Activated T-cell treated with anti-CD3 and anti-CD28 coated beads for 1 hour (primary cell): Measurements from ENCODE around the gene CRYZL1.

Experiments
- DNase-seq: peaks from one replicate; pipeline ENCODE4 v3.0.0-alpha.2; 2020; ENCODE audit warnings: low read depth

The CRYZL1 gene

DNA sequence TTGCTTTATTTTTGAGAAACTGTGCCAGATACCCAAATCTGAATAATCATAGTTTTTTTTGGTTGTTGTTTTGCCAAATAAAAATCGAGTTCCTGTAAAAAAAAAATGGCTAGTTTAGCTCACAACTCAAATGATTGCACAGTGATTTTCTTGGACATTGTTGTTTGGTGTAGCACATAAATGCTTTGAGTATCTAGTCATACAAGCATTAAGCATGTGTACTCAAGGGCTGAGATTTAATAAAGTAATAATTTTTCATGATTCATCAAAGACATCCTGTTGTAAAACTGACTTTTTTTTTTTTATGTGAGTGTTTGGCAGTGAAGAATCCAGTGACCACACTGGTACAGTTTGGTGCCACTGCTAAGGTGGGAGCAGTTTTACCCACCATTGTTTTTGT lies 19.6 kb upstream of the CRYZL1 start:
- DNase-seq: no peak

DNA sequence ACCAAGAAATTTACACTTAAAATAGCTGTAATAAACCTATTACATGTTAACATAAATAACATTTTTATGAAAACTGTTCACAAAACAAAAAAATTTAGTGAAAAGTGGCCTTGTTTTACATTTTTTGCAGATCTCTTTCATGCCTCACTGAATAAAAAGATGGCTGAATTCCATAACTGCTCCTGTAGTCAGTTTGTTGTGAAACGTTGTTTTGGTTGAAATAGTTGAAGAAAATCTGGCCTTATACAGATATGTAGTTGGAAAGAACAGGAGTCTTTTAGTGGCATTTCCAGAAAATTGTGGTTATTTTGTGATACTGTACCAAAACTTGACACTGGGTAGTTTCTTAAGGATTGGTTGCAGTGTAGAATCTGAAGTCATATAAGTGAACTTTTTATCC lies 18.9 kb upstream of the CRYZL1 start:
- DNase-seq: no peak

DNA sequence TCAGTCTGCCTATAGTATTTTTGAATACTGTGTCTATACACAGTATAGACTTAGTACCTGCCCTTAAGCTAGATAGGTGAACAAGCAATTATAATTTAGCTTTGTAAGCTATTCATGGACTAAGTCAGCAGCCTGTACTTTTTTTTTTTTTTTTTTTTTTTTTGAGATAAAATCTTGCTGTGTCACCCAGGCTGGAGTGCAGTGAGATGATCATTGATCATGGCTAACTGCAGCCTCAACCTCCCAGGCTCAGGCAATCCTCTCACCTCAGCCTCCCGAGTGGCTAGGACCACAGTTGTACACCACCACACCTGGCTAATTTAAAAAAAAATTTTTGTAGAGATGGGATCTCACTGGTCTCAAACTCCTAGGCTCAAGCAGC lies 18.0 kb upstream of the CRYZL1 start:
- no peak for DNase-seq

DNA sequence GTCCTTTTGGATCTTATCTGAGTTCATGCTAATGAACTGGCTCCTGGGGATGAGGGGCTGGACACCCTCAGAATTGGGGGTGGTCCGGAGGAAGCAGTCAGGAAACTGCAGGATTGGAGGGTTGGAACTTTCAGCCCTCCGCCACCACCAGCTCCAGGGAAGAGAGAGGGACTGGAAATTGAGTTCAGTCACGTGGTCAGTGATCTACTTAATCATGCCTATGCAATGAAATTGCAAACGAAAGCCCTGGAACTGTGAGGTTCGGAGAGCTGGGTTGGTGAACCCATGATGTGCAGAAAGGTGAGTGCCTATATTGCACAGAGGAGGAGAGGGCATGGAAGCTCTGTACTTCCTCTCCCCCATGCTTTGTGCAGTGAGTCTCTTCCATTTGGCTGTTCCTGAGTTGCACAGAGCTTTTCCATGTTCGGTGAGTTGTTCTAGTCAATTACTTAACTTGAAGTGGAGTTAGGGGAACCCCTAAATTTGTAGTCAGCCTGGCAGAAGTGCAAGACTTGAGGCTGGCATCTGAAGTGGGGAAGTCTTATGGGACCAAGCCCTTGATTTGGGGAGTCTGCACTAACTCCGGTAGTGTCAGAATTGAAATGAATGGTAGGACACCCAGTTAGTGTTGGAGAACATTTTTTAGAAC lies 17.5 kb upstream of the CRYZL1 start:
- DNase-seq: no peak

DNA sequence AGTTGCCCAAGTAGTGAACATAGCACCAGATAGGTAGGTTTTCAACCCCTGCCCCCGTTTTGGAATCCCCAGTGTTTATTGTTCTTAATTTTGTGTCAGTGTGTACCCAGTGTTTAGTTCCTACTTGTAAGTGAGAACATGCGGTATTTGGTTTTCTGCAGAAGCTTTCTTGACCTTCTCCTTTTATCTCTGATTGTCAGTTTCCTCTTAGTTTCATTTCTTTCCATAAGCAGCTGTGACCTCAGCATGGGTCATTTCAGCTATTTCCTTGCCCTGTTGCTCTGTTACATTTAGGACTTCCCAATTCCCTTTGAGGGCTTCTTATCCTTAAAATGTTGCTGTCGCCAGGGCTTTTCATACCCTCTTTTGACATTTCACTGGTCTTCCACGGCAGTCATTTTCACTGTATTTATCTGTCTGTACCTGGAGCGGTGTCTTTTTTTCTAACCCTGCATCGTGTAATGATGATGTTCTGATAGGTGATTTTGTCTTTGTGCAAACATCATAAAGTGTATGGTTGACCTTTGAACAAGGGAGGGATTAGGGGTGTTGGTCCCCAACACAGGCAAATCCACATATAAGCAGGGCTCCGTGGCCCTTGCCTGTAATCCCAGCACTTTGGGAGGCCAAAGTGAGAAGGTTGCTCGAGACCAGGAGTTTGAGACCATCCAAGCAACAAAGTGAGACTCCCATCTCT lies 15.7 kb upstream of the CRYZL1 start:
- no peak for DNase-seq

DNA sequence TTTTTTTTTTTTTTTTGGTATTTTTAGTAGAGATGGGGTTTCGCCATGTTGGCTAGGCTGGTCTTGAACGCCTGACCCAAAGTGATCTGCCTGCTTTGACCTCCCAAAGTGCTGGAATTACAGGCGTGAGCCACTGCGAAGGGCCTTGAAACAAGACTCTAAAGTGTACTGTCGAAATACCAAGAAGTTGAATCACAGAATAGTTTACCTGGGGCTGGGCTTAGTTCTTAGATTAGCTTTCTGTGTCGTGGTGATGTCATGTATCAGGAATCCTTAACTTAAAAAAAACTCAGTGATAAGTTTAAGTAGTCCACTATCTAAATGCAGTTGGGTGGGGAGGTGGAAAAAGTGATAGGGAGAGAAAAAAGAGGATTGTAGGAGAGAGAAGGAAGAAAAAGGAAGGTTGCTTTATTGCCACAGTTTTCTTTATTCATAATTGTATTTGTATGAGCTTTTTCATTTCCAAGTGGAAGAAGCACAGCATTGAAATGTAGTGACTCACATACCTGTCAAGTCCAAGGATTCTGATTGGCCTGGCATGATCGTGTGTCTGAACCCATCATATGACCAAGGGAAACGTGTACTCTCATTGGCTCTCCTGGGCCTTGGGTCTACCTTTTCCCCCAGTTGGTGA lies 14.2 kb upstream of the CRYZL1 start:
- DNase-seq: no peak

DNA sequence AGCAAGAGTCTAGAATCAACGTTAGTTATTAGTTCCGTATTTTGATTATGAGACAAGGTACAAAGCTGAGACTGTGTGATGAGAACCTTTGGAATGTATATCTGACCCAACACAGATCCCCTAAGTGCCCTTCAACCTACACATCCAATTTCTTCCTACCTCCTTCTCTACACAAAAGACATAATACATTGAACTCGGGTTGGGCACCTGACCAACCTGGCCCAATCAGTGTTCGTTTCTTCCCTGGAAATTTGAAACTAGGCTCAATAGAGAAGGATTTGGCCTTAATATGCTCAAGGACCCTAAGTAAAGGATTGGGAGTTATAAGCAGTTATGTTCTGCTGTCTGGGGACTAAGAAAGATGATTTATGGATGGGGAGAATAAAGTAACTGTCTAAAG lies 12.9 kb upstream of the CRYZL1 start:
- DNase-seq: no peak

DNA sequence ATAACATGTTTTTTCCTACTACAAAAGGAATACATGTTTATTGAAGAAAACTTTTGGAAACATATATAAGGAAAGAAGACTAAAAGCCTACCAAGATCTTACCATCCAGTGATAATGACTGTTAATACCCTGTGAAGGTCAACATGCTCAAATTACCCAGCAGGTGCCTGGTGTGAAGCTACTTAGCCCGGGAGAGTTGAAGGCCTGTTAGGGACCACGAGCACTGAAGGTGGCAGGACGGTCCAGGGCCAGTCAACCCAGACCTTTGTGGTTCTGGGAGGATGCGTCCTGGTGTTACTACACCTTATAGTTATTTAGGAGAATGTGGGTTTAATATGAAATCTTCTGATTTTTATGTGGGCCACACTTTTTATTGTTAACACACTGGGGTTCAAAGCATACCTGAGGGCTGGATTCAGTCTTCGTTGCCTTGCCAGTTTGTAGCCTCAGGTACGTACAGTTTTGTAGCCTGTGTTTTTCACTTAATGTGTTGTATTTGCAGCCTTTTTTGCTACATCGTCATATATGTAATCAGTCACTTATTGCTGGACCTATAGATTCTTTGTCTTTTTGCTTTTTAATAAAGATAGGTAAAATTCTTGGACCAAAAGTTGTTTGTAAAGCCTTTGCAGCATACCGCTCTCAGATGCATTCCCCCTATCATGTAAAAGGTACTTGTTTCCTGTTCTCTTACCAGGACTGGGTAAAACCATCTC lies 10.6 kb upstream of the CRYZL1 start:
- no peak for DNase-seq

DNA sequence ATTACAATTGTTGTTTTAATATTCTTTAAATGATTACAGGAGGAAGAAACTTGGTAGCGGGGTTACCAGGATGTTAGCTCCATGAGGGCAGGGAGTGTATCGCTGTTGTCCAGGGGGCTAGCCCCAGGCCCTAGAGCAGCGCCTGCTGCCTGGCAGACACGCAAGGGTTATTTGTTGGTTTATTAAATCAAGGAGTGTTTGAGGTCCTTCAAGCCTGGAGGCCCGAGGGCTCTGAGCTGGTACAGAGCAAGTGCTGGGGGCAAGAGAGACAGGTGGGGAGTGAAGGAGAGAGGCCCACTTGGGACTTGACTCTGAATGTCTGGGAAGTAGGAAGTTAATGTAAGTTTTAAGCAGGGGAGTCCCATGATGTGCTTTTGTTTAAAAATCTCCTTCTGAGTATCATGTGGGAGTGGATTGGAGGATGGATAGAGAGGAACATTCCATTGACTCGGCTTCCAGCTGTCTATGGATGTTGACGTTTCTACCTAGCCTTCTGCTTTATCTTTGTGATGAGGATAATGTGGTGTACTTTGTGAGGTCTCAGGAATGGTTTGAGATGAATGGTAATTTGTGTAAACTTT lies 9.5 kb upstream of the CRYZL1 start:
- no peak for DNase-seq

DNA sequence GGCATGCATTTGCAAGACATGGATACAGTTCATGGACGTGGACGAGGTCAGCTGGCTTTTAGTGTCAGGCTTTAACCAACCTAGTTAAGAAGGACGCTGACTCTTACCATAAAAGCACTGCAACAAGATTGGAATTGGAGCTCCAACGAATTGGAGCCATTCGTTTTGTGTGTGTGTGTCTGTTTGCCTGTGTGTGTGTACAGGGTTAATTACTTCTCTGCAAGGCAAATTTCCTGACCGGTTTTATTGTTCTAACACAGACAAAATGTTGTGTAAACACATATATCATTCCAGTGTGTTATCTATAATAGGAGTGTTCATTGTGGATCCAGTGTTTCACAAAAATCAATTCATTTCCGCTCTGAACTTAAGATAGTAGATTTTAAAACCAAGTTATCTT lies 8.7 kb upstream of the CRYZL1 start:
- DNase-seq: no peak

DNA sequence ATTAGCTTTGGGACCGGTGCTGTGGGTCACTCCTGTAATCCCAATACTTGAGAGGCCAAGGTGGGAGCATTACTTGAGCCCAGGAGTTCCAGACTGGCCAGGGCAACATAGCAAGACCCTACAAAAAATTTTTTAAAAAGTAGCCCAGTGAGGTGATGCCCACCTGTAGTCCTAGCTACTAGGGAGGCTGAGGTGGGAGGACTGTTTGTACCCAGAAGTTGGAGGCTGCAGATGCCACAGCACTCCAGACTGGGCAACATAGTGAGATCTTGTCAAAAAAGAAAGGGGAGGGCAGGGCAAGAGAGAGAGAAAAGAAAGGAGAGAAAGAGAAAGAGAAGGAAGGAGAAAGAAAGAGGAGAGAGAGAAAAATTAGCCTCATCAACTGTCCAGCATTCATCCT lies 7.0 kb upstream of the CRYZL1 start:
- no peak for DNase-seq

DNA sequence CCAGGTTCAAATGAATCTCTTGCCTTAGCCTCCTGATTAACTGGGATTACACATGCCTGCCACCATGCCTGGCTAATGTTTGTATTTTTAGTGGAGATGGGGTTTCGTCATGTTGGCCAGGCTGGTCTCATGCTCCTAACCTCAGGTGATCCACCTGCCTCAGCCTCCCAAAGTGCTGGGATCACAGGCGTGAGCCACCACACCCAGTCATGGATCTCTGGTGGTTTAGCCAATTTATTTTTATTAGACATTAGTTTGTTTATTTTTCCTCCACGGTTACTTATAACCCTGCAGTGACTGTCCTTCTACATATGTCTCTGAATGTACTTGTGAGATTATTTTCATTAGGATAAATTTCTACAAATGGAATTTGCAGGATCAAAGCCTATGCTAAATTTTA lies 6.0 kb upstream of the CRYZL1 start:
- no peak for DNase-seq

DNA sequence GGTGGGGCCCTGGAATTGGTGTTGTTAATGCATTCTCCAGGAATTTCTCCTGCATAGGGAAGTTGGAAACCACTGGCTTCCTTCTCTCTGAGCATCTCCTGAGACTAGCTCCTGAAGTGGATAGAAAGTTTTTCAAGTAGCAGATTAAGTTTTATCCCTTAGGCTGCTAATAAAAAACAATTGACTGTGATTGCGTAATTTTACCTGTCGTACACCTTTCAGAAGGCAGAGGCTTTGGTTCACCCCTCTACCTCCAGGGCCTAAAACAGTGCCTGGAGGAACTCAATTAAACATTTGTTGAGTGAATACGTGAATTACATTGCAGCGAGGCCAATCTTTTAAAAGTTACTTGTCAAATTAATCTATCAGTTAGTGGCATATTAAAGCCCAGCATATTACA lies 4.2 kb upstream of the CRYZL1 start:
- no peak for DNase-seq

DNA sequence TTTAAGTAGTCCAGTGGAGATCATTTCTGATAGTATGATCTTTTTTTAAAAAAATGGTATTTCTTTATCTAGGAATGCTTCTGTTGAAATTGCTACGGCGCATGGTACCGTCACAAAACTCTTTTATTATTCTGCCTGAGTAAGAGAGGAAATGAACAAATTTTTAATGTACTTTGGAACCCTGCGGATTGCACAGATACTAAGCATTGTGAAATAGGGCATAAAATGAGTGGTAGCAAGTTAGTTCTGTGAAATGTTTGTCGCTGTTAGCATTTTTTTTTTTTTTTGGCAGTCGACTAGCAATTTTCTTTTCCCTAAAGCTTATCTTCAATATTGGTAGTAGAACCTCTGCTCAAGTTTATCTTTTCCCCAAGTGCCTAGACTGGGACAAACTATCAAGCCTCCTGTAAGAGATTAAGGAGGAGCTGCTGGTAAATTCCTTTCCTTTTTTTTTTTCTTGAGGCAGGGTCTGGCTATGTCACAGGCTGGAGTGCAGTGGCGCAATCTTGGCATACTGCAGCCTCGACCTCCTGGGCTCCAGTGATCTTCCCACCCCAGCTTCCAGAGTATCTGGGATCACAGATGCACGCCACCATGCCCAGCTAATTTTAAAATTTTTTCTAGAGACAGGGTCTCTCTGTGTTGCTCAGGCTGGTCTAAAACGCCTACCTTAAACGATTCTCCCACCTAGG lies 3.0 kb upstream of the CRYZL1 start:
- DNase-seq: no peak

DNA sequence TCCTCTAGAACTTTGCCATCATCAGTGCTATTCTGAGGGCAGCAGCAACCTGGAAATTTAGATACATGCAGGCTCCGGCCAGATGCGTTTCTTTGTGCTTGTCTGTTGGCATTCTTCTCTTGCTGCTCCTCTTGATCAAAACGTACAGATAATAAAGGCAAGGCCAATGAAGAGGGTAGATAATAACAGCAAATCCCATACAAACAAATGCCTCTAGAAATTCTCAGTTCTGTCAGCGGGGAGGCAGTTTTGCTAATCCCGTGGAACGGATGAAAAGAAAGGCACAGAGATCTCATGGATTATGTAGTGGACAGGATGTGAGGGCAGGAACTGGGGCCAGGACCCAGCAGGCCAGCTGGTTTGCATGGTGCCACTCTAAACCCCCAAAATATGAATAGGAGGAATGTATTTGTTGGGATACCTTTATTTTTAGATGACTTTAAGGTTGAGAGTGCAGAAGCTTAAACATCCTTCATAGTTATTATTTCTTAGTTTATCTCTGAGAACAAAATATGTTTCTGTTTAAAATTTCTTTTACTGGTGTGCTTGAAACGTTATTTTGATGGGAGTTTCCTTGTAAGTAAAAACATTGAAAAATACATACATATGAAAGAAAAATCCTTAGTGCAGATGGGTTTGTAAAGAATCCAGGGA lies 2.2 kb upstream of the CRYZL1 start:
- DNase-seq: no peak

DNA sequence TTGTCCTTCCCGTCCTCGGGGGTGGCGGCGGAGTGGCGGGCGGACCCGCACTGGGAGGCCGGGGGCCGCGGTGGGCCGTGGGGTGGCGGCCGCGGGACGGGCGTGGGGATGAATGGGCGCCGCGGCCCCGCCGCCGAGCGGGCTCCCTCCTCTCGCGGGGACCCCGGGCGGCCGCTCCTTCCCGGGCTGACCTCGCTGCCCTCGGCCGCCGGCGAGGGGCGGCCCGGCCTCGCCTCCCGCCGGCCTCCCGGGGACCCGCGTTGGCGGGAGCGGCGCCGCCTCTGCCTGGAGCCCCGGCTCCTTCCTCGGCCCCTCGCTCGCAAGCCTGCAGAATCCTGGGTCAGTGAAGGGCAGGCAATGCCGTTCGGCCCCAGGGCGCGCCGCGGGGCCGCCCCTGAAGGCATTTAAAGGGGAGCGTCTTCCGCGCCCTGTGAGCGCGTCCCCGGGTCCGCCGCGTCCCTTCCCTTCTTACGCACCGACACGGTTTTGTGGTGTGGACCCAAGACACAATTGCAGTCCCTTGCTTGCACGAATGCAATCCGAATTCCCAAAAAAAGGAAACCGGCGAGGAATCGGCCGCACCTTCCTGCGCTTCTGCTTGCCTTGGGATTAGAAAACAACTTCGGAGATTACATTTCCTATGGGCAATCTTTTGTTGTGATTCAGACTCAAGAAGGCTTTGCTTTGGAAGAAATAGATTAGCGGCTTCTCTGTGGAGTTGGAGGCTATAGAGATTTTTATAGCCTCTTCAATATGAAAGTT lies 1.5 kb upstream of the CRYZL1 start:
- no peak for DNase-seq

DNA sequence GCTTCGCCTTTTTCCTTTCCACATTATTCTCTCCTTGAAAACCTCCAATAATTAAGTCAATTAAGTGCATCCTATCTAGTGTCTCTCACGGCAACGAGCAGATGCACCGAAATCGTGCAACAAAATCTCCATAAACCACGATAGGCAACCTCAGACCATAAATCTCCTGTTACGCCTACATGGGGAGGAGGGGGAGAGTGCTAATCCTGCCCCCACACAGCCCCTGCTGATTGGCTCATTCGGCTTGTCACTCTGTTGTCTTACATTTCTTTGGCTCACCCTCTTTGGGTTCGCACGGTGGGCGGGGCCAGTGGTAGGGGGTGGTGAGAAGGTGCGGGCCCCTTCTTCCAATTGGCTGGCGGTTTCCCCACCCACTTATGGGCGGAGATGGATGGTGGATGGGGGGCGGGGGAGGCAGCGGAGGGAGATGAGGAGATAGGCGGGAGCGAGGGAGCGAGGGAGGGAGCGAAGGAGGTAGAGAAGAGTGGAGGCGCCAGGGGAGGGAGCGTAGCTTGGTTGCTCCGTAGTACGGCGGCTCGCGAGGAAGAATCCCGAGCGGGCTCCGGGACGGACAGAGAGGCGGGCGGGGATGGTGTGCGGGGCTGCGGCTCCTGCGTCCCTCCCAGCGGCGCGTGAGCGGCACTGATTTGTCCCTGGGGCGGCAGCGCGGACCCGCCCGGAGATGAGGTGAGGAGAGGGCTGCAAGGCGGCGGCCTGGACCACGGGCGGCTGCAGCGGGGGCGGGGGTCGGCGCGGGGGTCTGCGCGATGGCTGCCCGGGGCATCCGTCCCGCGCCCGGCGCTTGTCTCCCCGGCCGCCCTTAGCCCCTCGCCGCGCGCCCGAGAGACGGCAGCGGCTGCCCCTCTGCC lies 720 bp upstream of the CRYZL1 start, which contains the start of gene ITSN1:
Gene ITSN1, plus strand, starts transcription at position 475 of the 869 bp plus-strand sequence. CDS start 76,328 bp downstream, outside the sequence.
- peak; percentile 100 for DNase-seq

DNA sequence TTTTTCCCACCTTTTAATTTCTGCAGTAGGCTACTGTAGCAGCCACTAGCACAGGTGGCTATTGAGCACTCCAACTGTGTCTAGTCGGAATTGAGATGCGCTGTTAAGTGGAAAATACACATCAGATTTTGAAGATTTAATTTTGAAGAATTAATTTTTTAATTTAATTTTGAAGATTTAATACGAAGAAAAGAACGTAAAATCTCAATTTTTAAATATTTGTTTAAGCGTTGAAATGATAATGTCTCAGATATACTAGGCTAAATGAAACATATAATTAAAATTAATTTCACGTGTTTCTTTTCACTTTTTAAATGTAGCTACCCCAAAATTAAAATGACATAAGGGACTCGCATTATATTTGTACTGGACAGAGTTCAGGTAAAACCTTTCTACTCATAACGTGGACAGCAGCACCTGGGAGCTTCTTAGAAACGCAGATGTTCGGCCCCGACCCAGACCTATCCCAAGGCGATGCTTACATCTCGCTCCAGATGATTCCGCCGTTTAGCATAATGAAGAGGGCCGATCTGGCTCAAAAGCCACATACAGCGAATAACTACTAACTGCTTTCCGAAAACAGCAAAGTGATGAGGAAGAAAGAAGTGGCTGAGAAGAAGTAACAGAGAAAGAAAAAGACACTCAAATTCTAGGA lies 717 bp downstream of the CRYZL1 start:
- no peak for DNase-seq

DNA sequence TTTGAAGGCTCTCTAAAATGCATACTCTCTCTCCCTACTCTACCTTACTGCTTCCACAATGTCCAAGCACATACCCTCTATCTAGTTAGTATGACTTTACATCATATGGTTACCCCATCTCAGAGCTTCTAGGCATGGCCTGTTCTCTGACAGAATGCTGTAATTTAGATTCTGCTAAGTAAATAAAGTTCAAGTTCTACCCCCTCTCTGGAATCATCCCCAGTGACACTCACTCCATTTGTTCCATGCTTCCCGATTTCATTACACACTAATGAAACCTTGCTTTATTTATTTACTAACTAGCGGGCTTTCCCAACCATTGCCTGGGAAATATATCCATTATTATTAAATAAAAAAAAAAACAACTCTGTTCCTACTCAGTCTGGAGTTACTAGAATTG lies 7.3 kb downstream of the CRYZL1 start:
- no peak for DNase-seq
